HFFc6 (cell line): ENCODE results near the gene SLC5A11. TPM values are rescaled to one million over a fixed set of nuclear protein-coding genes. Genes with fewer than 3 reads are reported as not detected.

ENCODE experiments used
- DNase-seq: peaks from one replicate; pipeline ENCODE4 v3.0.0-alpha.2; 2018
- H3K27ac Mint-ChIP-seq: 2 replicates; pipeline ENCODE4 v1.8.0; 2020; ENCODE audit warnings: mild to moderate bottlenecking, mixed read lengths
- H3K27me3 Mint-ChIP-seq: 2 replicates; pipeline ENCODE4 v1.8.0; 2021; ENCODE audit warnings: mild to moderate bottlenecking, moderate library complexity, mixed read lengths; ENCODE audit not compliant: insufficient read depth
- H3K36me3 Mint-ChIP-seq: 2 replicates; pipeline ENCODE4 v1.8.0; 2021; ENCODE audit warnings: low read depth, mixed read lengths
- H3K4me1 Mint-ChIP-seq: 2 replicates; pipeline ENCODE4 v1.8.0; 2020; ENCODE audit warnings: low read depth, mixed read lengths
- H3K4me3 Mint-ChIP-seq: 2 replicates; pipeline ENCODE4 v1.8.0; 2020; ENCODE audit warnings: mild to moderate bottlenecking, moderate library complexity, mixed read lengths
- H3K9me3 Mint-ChIP-seq: 2 replicates; pipeline ENCODE4 v1.8.0; 2020; ENCODE audit warnings: mild to moderate bottlenecking, mixed read lengths
- CTCF ChIP-seq: fragments of 200-600 bp; sonication (generic); IDR thresholded peaks from 2 replicates; pipeline ENCODE4 v1.5.0; 2021; ENCODE audit warnings: antibody characterized with exemption, mild to moderate bottlenecking
- total RNA-seq, 6 experiments: library from RNA; stranded (reverse); fragmentation: NEBNext Ultra II Directional; extraction: Animal tissue kit (Norgen Biotek cat#: 25700); gene quantifications; 2 replicates in 1 of 6; 3 replicates in 5 of 6; pipeline ENCODE4 v1.2.3, GENCODE V29; 2021

The SLC5A11 gene
- total RNA-seq, 6 experiments from 2014 or later: 0.23 TPM; not detected in 5

- TF ChIP-seq CTCF: no peak
- no peak for DNase-seq
- H3K4me1 Mint-ChIP-seq: no peaks in the 10 kb centered on the region
- no peak overlapping the region for H3K4me3 Mint-ChIP-seq
- peaks cover 45% of the 10 kb centered on the region for H3K36me3 Mint-ChIP-seq
- no peak overlapping the region for H3K27ac Mint-ChIP-seq
- peaks cover 1% of the 10 kb centered on the region; the same call in 1 of the 2 replicates for H3K27me3 Mint-ChIP-seq
- H3K9me3 Mint-ChIP-seq: no peaks in the 10 kb centered on the region
Measured at GRCh38 chr16:24935336-24935735, 89.6 kb downstream of the SLC5A11 start.

GRCh38 chr16:24936151-24936550, 90.4 kb downstream of the SLC5A11 start:
- no peak for TF ChIP-seq CTCF
- Mint-ChIP-seq H3K4me3 (no peak overlapping the region), H3K36me3 (peaks cover 52% of the 10 kb centered on the region), H3K27me3 (peaks cover 1% of the 10 kb centered on the region; the same call in 1 of the 2 replicates), H3K27ac (no peak overlapping the region), H3K9me3 (no peaks in the 10 kb centered on the region), H3K4me1 (no peaks in the 10 kb centered on the region)
- DNase-seq: no peak

- Mint-ChIP-seq H3K27ac (no peak overlapping the region), H3K4me3 (no peak overlapping the region), H3K4me1 (no peaks in the 10 kb centered on the region), H3K36me3 (peaks cover 55% of the 10 kb centered on the region), H3K9me3 (no peaks in the 10 kb centered on the region), H3K27me3 (no peaks in the 10 kb centered on the region; the same call in 1 of the 2 replicates)
- no peak for DNase-seq
- no peak for TF ChIP-seq CTCF
Measured at GRCh38 chr16:24939224-24939623, 93.5 kb downstream of the SLC5A11 start.

GRCh38 chr16:24939738-24940137, 94.0 kb downstream of the SLC5A11 start:
- TF ChIP-seq CTCF: no peak
- Mint-ChIP-seq H3K9me3 (no peaks in the 10 kb centered on the region), H3K4me1 (no peaks in the 10 kb centered on the region), H3K36me3 (peaks cover 52% of the 10 kb centered on the region), H3K27ac (no peak overlapping the region), H3K4me3 (no peak overlapping the region), H3K27me3 (no peaks in the 10 kb centered on the region; the same call in 1 of the 2 replicates)
- DNase-seq: no peak

- DNase-seq: no peak
- Mint-ChIP-seq H3K4me1 (no peaks in the 10 kb centered on the region), H3K27ac (no peak overlapping the region), H3K4me3 (no peak overlapping the region), H3K27me3 (no peaks in the 10 kb centered on the region; the same call in 1 of the 2 replicates), H3K36me3 (peaks cover 71% of the 10 kb centered on the region), H3K9me3 (no peaks in the 10 kb centered on the region)
- TF ChIP-seq CTCF: no peak
Measured at GRCh38 chr16:24943471-24943870, 97.7 kb downstream of the SLC5A11 start.

- Mint-ChIP-seq H3K4me1 (no peaks in the 10 kb centered on the region), H3K27me3 (no peaks in the 10 kb centered on the region; the same call in 1 of the 2 replicates), H3K9me3 (no peaks in the 10 kb centered on the region), H3K4me3 (no peak overlapping the region), H3K27ac (no peak overlapping the region), H3K36me3 (peaks cover 68% of the 10 kb centered on the region)
- no peak for TF ChIP-seq CTCF
- no peak for DNase-seq
Measured at GRCh38 chr16:24944206-24944605, 98.4 kb downstream of the SLC5A11 start.
